GM20431 (cell line): ENCODE data around the gene ZNF655.

Experiments
- in situ Hi-C: fragments of 300-500 bp; cut with MseI, MboI; formaldehyde crosslinking; loops from one replicate; pipeline ENCODE4 v1.15.0; 2020; ENCODE audit warnings: low sequenced_read_pairs; ENCODE audit not compliant: unreplicated experiment

ZNF655 gene

GRCh38 chr7:99601656-99602310, 43.3 kb downstream of the ZNF655 start:
- in situ Hi-C loops = no loop called here

GRCh38 chr7:99605527-99605926, 47.1 kb downstream of the ZNF655 start:
- in situ Hi-C loops = no loop called here

- in situ Hi-C loops = no loop called here
Measured at GRCh38 chr7:99606531-99606930, 48.1 kb downstream of the ZNF655 start.

- in situ Hi-C loops = no loop called here
Measured at GRCh38 chr7:99607548-99607947, 49.1 kb downstream of the ZNF655 start.

- in situ Hi-C loops = no loop called here
Measured at GRCh38 chr7:99614495-99614894, 56.1 kb downstream of the ZNF655 start.

GRCh38 chr7:99615989-99616358, 57.5 kb downstream of the ZNF655 start:
- in situ Hi-C loops = no loop called here

- in situ Hi-C loops = no loop called here
Measured at GRCh38 chr7:99616359-99617191, 58.1 kb downstream of the ZNF655 start, which contains the start of gene ZSCAN25. ZSCAN25 (plus strand) TSS chr7:99616946; CDS start chr7:99619607, 2,661 bp downstream.

GRCh38 chr7:99617192-99617781, 58.8 kb downstream of the ZNF655 start:
- in situ Hi-C loops = no loop called here

GRCh38 chr7:99618726-99619125, 60.3 kb downstream of the ZNF655 start:
- in situ Hi-C loops = no loop called here

GRCh38 chr7:99619571-99620130, 61.2 kb downstream of the ZNF655 start:
- in situ Hi-C loops = no loop called here

- in situ Hi-C loops = no loop called here
Measured at GRCh38 chr7:99621271-99621670, 62.8 kb downstream of the ZNF655 start.

- in situ Hi-C loops = no loop called here
Measured at GRCh38 chr7:99622596-99622995, 64.2 kb downstream of the ZNF655 start.

GRCh38 chr7:99623091-99623693, 64.8 kb downstream of the ZNF655 start:
- in situ Hi-C loops = no loop called here

- in situ Hi-C loops = no loop called here
Measured at GRCh38 chr7:99623702-99624447, 65.4 kb downstream of the ZNF655 start.

GRCh38 chr7:99624484-99624883, 66.0 kb downstream of the ZNF655 start:
- in situ Hi-C loops = no loop called here

GRCh38 chr7:99625321-99625720, 66.9 kb downstream of the ZNF655 start:
- in situ Hi-C loops = no loop called here

GRCh38 chr7:99625961-99626360, 67.5 kb downstream of the ZNF655 start:
- in situ Hi-C loops = no loop called here
